ENCODE measurements around the gene OSBPL6.

GRCh38 chr2:178199334-178199733 lies 5.0 kb downstream of the OSBPL6 start:
- TF ChIP-seq, protein P1, sequence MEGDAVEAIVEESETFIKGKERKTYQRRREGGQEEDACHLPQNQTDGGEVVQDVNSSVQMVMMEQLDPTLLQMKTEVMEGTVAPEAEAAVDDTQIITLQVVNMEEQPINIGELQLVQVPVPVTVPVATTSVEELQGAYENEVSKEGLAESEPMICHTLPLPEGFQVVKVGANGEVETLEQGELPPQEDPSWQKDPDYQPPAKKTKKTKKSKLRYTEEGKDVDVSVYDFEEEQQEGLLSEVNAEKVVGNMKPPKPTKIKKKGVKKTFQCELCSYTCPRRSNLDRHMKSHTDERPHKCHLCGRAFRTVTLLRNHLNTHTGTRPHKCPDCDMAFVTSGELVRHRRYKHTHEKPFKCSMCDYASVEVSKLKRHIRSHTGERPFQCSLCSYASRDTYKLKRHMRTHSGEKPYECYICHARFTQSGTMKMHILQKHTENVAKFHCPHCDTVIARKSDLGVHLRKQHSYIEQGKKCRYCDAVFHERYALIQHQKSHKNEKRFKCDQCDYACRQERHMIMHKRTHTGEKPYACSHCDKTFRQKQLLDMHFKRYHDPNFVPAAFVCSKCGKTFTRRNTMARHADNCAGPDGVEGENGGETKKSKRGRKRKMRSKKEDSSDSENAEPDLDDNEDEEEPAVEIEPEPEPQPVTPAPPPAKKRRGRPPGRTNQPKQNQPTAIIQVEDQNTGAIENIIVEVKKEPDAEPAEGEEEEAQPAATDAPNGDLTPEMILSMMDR (IDR thresholded peaks at IDR 0.05): no peak
- TF ChIP-seq POLR2A (IDR thresholded peaks at IDR 0.05): no peak
